Activated CD4-positive, alpha-beta T cell treated with anti-CD3 and anti-CD28 coated beads, Interleukin-2, Interleukin-6, amounts not matched to agents 100 ng/mL and 50 ng/mL, durations not matched to agents 16 hours and 8 hours (primary cell): ENCODE measurements around the gene TMEM176A.
"Not testable (repeated sequence)": the region's sequence is repeated elsewhere in the genome, so short reads cannot be mapped to it uniquely, and the experiment has no call there.

ENCODE experiments used
- DNase-seq: peaks from one replicate; pipeline ENCODE4 v3.0.0-alpha.2; 2020

Gene TMEM176A

GRCh38 chr7:150788474-150789269 is 11.9 kb upstream of the TMEM176A start:
- DNase-seq: no peak

- DNase-seq: no peak
These were observed 10.0 kb upstream of the TMEM176A start for GRCh38 chr7:150790416-150791075.

GRCh38 chr7:150791304-150791703 is 9.3 kb upstream of the TMEM176A start:
- no peak for DNase-seq

- no peak for DNase-seq
These were observed 8.7 kb upstream of the TMEM176A start for GRCh38 chr7:150791746-150792452.

GRCh38 chr7:150793569-150794238 is 6.9 kb upstream of the TMEM176A start:
- DNase-seq: no peak

DNA sequence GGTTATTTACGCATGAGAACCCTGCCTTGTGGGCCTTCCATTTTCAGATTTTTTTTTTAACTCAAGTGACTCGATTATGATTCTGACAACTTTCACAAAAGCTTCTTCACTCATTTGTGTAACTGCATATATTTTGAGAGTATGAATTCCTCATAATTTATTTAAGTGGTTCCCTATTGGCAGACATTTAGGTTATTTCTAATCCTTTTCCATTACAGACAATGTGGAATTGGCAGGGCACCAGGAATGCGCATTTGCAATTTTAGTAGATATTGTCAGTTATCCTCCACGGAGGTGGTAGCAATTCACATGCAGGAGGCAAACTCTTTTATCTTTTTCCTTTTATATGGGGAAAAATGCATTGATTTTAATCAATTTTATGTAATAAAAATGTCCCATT is 2.9 kb upstream of the TMEM176A start:
- DNase-seq: no peak

GRCh38 chr7:150799156-150799555 is 1.4 kb upstream of the TMEM176A start:
- DNase-seq: no peak

- no peak for DNase-seq
These were observed 608 bp upstream of the TMEM176A start, which contains the start of gene TMEM176B for GRCh38 chr7:150799741-150800580. TSS of gene TMEM176B (minus strand) at chr7:150800364. CDS start at chr7:150796569, 3,795 bp downstream.

DNA sequence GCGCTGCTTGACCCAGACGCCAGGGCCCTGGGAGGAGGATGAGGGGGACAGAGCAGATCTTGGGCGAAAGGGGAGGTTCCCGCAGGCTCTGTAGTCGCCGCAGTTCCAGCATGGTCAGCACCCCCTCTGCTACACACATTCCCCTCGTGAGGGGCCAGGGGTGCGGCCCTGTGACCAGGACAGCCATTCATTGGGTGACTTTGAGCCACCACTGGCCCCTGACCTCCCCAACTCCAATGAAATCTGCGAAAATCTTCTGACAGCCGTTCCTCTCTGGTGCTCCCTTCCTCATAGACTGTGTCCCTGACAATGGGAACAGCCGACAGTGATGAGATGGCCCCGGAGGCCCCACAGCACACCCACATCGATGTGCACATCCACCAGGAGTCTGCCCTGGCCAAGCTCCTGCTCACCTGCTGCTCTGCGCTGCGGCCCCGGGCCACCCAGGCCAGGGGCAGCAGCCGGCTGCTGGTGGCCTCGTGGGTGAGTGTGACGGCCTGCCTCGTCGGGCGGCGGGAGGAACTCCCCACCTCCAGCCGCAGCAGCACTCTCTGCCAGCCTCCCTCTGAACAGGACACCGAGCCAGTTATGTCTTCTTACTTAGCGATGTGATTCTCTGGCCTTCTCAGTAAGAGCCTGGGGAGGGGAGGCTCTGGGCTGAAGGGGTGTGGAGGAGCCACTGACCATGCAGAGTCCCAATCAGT is 825 bp downstream of the TMEM176A start:
- DNase-seq: no peak

- no peak for DNase-seq
These were observed 1.6 kb downstream of the TMEM176A start for GRCh38 chr7:150801946-150802771.

GRCh38 chr7:150803161-150803860 is 2.7 kb downstream of the TMEM176A start:
- no peak for DNase-seq

GRCh38 chr7:150804802-150805201 is 4.2 kb downstream of the TMEM176A start:
- DNase-seq: no peak

DNA sequence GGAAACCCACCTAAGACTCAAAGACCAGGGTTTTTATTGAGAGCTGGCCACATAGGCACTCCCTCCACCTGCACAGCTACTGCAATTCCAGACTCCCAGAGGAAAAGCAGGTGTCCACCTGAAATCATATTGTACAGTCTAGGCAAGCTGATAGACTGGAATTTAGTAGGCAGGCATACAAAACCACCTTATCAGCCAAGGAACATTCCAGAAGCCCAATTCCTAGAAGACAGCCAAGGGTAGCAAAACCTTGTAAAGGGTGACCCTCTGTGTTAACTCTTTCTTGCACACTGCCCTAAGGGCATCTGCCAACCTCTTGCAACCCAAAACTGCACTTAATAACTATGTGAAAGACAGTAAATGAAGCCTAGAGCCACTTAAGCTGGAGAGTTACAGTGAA is 5.3 kb downstream of the TMEM176A start:
- DNase-seq: no peak

DNA sequence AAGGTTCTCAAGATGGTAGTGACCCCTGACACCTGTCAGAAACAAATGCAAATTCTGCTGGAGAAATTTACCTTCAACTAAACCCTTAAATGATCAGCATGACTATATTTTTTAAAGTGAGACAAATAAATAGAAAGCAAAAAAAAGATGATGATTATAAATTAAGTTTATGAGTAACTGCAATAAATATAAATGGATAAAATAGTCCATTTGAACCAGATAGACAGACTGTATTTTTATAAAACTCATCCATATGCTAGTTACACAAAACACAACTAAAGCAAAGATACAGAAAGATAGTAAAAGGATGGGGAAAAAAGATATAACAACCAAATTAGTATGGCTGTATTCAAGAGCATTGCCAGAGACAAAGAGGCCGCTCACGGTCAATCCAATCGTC is 5.9 kb downstream of the TMEM176A start:
- DNase-seq: no peak

DNA sequence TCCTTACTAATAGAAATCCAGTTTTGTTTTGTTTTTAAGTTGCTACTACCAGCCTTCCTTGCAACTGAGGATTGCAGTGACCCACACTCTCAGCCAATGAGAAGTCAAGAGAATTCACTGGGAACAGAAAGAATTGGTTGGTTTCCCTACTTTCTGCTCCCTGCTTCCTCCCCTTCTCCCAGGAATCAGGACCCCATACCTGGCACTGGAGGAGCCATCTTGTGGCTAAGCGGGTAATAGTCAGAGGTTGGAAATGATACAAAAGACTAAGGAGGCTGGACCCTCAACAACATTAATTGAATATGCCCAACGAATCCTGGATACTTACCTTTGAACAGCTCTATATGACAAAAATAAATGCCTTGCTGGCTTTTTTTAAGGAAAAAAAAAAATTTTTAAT is 6.3 kb downstream of the TMEM176A start:
- no peak for DNase-seq

DNA sequence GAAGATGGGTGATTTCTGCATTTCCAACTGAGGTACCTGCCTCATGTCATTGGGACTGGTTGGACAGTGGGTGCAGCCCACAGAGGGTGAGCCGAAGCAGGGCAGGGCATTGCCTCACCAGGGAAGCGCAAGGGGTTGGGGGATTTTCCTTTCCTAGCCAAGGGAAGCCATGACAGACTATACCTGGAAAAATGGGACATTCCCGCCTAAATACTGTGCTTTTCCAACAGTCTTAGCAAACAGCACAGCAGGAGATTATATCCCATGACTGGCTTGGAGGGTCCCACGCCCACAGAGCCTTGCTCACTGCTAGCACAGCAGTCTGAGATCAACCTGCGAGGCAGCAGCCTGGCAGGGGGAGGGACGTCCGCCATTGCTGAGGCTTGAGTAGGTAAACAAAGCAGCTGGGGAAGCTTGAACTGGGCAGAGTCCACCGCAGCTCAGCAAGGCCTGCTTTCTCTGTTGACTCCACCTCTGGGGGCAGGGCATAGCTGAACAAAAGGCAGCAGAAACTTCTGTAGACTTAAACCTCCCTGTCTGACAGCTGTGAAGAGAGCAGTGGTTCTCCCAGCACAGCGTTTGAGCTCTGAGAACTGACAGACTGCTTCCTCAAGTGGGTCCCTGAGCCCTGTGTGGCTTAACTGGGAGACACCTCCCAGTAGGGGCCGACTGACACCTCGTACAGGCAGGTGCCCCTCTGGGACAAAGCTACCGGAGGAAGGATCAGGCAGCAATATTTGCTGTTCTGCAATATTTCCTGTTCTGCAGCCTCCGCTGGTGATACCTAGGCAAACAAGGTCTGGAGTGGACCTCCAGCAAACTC is 7.3 kb downstream of the TMEM176A start:
- not testable (repeated sequence) for DNase-seq

GRCh38 chr7:150814328-150815001 is 13.9 kb downstream of the TMEM176A start:
- no peak for DNase-seq

GRCh38 chr7:150818971-150819370 is 18.4 kb downstream of the TMEM176A start:
- no peak for DNase-seq
